Activated naive CD8-positive, alpha-beta T cell treated with anti-CD3 and anti-CD28 coated beads, Interleukin-2, amount 50 U/mL, for 16 hours (primary cell): ENCODE data around the gene EPHA1.

ENCODE experiments used
- DNase-seq: peaks from one replicate; pipeline ENCODE4 v3.0.0-alpha.2; 2020; ENCODE audit warnings: low read depth, low spot score

The EPHA1 gene

GRCh38 chr7:143351060-143351459, 57.6 kb downstream of the EPHA1 start:
- DNase-seq, result no peak

DNA sequence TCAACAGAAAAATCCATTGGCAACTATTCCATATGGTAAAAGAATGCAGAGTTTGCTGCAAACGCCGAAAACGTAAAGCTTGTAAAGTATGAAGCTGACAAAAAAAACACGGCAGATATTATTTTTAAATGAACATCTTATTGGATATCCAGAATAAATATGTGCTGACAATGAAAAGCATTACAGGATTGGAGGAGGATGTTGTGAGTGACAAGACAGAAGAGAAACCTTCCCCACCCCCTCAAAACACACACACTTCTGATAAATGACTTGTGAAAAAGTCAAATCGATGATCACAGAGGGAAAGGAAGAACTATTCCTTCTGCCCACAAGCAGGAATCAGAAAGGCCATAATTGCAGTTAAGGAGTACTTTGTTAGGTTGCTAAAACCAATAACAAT, 60.7 kb downstream of the EPHA1 start:
- no peak for DNase-seq

- no peak for DNase-seq
Measured at GRCh38 chr7:143346018-143346417, 62.6 kb downstream of the EPHA1 start.

DNA sequence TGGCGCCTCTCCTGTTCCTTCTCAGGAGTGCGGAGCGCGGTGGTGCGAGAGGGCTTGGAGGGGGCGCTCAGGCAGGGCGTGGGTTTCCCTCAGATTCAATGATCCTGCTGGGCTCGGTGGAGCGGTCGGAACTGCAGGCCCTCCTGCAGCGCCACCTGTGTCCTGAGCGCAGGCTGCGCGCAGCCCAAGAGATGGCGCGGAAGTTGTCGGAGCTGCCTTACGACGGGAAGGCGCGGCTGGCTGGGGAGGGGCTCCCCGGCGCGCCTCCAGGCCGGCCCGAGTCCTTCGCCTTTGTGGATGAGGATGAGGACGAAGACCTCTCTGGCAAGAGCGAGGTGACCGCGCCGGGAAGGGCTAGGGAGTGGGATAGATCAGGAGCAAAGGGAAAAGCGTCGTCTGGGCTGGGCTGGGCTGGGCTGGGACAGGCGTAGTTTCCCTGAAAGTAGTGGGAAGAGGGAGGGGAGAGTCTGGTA, 63.2 kb downstream of the EPHA1 start:
- peak; percentile 34 for DNase-seq

DNA sequence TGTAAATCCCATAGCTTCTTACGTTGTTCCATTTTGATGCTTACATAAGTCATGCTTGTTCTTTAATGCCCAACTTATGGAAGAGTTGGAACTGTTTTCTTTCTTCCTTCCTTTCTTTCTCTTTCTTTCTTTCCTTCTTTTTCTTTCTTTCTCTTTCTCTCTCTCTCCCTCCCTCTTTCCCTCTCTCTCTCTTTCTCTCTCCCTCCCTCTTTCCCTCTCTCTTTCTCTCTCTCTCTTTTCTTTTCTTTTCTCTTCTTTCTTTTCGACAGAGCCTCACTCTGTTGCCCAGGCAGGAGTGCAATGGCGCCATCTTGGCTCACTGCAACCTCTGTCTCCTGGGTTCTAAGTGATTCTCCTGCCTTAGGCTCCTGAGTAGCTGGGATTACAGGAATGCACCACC, 65.1 kb downstream of the EPHA1 start:
- no peak for DNase-seq

DNA sequence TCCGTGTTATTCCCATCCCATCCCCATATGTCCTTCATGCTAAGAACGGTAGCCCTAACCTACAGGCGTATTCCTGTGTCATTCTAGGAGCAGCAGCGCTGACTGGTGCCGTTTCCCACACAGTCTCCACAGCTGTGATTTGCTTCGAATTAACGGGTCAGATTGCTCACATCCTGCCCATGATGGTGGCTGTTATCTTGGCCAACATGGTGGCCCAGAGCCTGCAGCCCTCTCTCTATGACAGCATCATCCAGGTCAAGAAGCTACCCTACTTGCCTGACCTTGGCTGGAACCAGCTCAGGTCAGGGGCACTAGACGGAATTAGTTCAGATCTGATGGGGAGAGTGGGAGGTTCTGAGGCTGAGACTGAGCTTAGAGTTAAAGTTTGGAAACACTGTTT, 66.8 kb downstream of the EPHA1 start:
- no peak for DNase-seq
